GM18867 (cell line): Measurements from ENCODE around the gene RSPH6A.
"Not testable (repeated sequence)": the region's sequence is repeated elsewhere in the genome, so short reads cannot be mapped to it uniquely, and the experiment has no call there.

Source experiments
- ATAC-seq: cut with Tn5 transposase; IDR thresholded peaks from one replicate; pipeline ENCODE4 v1.9.1; 2021; ENCODE audit warnings: mild to moderate bottlenecking, moderate library complexity; ENCODE audit not compliant: unreplicated experiment

The RSPH6A gene

DNA sequence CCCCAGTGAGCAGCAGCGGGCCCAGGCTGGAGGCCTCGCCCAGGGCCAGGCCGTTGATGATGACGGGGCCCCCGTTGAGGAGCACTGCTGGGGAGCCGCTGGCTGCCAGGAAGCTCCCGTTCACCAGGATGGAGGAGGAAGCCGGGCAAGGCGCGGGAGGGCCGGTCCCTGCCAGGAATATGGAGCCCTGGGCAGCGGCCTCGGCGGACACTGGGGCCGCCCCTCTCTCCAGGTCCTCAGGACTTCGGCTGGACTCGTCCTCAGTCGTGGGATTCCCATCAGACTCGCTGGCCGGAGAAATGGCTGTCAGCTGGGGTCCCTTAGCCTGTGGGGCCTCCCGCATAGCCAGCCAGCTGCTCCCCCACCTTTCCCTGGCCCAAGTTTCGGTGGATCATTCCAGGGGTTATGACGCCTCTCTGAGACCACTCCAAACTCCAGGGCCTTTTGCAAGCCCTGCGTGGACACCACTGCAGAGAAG lies 48.2 kb downstream of the RSPH6A start:
- ATAC-seq = no peak

DNA sequence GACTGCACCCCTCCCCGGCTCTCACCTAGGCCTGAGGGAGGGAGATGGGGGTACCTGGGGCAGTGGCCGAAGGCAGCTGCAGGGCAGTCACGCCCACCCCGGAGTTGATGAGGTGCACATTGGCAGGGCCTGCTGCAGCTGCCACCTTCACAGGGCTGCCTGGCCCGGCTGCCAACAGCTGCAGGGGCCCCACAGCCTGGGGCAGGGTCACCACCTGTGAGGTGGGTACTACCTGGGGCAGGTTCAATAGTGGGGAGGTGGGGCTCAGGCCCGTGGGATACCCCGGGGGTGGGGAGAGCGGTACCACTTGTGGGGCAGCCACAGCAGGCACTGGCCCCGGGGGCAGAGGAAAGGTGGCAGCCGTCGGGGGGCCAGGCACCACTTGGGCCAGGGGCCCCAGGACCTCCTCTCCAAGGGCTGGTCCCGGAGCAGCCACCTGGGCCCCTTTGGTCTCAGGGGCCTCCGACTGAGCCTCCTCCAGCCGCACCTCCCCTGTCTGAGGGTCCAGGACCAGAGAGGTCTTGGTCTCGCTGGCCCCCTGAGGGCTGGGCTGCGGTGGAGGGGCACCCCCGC lies 48.7 kb downstream of the RSPH6A start:
- no peak for ATAC-seq

DNA sequence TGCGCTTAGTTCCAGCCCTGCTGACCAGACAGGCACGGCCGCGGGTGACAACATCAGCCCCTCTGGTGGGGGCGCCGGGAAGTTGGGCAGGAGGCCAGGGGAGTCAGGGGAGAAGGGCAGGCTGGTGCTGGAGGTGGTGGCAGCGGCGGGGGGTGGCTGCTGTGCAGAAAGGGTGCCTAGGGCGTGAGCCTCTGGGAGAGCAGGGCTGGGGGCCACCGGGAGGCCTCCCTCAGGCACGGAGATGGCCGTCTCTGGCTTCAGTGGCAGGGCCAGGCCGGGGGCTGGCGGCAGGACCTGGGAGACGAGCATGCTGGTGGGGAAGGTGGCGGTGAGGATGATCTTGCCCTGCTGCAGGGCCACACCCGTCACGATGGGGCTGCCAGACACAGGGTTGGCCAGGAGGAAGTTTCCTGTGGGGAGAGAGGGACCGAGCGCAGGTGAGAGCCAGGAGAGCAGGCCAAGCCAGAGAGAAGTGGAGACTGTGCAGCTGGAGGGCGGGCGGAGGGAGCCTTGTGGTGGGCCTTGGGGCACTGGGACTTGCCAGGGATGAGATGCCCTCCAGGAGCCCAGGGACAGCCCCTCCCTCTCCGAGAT lies 49.3 kb downstream of the RSPH6A start:
- no peak for ATAC-seq

DNA sequence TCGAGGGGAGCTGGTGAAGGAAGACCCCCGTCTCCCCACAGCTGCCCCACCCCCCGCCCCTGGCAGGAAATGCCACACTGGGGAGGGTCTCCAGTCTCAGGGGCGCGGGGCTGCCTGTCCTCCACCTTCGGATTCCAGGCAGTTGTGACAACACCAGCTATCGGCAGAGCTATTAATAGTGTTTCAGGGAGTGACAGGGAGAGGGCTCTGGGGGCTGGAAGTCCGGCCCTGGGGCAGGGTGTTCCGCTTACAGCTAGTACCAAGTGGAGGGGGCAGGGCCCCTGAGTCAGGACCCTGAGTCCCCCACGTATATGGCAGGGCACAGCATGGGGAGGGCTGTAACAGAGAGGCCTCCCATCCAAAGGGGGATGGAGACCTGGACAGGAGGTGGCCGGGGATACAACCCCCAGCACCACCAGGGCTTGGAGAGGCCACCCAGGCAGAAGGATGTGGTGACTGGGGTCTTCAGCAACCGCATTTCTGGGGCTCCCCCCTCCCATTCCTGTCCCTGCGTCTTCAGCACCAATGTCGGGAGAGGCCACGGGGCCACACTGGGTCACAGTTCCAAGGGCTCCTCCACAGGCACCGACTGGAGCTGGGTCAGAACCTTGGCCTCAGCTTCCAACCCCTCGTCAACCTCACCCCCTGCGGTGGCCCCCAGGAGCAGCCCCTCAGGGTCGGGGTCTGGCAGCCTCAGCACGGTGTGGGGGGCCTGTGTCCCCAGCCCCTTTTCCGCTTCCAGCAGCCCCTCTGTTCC lies 50.0 kb downstream of the RSPH6A start:
- ATAC-seq = no peak

DNA sequence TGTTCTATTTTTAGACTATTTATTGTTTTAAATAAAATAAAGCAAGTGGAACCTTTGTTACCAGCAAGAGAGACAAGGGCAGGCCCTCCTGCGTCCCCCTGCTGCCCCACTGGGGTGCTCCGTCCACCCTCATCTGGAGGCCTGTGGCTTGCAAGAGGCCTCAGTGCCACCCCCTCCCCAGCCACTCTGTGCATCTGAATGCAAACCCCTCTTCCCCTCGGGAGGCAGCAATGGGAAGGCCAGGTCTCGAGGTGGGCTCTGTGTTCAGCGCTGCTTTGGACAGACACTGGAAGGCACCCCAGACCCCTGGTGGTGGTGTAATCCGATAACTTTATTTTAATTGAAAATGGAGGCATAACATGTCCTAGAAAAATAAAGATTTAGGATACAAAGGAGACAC lies 50.6 kb downstream of the RSPH6A start:
- no peak for ATAC-seq

DNA sequence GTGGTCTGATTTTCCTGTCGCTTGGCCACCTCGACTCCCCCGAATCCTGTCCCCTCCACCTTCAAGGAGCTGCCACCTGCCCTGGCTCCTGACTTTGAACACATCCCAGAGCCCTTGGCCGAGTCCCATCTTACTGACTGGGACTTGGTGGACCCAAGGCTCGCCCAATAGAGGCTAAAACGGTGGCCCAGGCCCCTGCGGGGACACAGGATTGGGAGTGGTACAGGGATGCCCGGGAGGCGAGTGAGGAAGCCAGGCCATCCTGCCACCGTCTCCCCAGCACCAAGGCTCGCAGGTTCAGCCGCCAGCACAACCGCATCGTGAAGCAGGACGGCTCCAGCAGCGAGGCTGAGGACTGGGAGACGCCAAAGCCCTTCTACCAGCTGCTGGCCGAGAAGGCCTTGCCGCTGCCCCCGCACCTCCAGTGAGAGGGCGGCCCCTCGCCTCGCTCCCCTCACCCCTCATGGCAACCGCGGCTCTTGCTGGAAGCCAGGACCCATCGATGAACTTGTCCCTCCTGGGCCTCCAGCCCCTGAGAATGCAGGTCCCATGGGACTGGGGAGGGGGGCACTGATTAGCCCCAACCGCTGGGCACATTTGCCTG lies 51.3 kb downstream of the RSPH6A start:
- no peak for ATAC-seq

DNA sequence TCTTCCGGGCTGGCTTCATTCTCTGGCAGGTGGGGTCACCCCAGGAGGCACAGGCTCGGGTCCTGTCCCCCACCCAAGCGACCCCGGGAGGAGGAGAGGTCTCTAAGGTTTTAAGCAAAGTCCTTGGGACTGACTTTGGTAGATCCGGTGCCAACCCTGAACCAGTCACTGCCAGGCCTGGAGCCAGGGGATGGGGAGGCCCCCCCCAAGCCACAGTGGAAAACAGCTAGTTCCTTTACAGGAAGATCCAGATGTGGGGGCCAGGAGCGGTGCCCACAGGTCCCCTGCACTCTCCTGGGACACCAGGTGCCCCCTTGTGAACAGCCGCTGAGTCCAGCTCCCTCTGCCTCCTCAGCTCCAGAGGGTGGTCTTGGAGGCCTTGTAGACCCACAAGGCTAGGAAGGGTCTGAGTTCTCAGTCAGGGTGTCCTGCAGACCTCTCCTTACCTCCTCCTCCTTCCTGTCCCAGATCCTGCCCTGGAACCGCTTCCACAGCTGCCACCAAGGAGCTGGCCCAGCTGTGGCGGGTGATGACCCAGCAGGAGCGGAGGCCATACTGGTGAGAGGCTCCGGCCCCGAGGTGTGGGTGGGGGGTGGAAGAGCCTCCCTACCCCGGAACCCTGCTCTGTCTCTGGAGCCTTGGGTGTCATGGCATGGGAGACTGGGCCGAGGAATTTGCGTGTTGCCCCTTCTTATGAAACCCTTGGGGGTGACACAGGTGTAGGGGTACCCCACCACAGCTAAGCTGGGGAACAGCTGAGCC lies 52.1 kb downstream of the RSPH6A start:
- no peak for ATAC-seq

DNA sequence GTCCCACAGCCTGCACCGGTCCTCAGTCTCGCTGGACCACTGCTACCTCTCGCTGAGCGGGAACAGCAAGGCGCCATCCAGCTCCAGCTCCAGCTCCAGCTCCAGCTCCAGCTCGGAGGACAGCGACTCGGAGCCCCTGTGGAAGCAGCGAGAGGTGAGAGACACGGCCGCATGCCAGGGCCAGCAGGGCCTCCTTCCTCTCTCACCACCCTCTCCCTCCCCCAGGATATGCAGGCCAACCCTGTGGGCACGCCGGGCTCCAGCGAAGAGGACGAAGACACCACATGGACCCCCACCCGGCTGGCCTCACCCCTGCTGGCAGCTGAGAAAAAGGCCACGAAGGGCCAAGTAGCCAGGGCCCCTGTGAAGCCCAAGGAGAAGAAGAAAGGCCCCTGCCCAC lies 53.4 kb downstream of the RSPH6A start:
- no peak for ATAC-seq

DNA sequence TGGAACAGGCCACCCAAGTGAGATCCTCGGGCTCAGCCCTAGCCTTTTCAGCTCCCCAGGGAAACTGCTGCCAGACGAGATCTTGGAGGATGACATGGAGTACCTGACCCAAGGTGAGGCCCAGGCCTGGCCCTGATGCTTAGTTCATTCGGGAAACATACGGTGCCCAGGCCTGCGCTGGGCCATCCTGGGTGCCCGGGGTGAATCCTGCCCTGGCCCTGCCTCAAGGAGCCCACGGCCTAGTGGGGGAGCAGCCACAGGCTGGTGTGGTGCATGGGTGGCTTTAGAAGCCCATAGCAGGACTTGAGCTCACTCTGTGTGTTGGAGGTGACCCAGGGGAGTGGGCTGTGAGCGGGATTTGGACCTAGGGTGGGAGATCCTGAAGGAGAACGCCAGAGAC lies 56.2 kb downstream of the RSPH6A start:
- no peak for ATAC-seq

DNA sequence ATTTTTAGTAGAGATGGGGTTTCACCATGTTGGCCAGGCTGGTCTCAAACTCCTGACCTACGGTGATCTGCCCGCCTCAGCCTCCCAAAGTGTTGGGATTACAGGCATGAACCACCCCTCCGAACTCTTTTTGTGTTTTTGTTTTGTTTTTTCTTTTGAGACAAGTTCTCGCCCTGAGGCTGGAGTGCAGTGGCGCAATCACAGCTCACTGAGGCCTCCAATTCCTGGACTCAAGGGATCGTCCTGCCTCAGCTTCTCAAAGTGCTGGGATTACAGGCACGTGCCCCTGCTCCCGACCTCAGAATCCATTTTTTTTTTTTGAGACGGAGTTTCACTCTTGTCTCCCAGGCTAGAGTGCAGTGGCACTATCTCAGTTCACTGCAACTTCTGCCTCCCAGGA lies 57.4 kb downstream of the RSPH6A start:
- ATAC-seq = no peak

DNA sequence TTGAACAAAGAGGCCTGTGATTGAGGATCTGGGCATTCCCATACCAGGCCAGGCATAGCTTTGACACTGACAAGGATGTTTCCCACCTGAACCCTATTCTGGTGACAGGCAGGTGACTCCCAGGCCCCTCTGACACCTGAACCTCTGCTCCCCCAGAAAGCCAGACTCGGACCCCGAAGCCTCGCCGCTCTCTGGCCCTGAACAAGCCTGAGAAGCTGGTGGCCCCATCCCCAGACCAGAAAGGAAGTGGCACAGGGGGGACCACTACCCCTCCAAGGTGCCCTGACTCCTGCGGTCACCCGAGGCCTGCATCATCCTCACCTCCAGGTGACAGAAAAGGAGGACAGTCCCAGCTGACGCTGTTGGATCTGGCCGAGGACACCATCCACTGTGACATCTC lies 60.8 kb downstream of the RSPH6A start:
- ATAC-seq = no peak

DNA sequence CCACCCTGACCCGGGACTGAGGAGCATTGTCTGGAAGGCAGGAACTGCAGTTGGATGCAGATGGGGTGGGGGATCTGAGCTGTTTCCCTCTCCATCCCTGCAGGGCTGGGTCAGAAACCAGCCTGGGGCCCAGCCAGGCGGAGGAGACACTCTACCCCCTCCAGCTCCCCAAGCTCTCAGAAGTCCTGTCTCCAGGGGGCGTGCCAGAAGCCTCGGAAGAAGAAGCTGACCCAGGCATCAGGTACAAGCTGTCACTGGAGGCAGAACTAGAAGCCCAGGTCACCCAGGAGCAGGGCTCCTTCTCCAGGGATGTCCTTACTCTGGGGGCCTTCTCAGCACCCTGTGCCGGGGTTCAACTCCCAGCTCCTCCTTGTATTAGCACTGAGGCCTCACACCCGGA lies 61.6 kb downstream of the RSPH6A start:
- ATAC-seq = no peak

DNA sequence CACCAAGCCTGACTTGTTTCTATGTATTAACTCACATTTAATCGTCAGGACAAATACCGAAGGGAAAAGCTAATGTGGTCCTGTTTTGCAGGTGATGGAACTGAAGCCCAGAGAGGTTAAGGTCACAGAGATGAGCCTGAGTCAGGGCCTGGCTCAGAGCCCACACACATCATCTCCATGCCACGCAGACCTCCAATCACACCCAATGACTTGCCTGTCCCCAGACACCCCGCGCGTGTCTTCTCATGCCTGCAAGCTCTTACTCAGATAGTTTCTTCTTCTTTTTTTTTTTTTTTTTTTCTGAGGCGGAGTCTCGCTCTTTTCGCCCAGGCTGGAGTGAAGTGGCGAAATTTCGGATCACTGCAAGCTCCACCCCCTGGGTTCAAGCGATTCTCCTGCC lies 62.5 kb downstream of the RSPH6A start:
- ATAC-seq = no peak

DNA sequence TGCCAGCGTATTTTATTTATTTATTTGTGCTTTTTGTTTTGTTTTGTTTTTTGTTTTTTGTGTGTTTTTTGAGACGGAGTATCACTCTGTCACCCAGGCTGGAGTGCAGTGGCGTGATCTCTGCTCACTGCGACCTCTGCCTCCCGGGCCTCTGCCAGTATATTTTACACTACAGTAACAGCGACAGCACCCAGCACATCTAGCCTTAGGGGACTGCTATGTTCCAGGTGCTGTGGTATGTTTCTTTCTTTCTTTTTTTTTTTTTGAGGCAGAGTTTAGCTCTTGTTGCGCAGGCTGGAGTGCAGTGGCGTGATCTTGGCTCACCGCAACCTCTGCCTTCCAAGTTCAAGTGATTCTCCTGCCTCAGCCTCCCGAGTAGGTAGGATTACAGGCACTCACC lies 63.6 kb downstream of the RSPH6A start:
- not testable (repeated sequence) for ATAC-seq

DNA sequence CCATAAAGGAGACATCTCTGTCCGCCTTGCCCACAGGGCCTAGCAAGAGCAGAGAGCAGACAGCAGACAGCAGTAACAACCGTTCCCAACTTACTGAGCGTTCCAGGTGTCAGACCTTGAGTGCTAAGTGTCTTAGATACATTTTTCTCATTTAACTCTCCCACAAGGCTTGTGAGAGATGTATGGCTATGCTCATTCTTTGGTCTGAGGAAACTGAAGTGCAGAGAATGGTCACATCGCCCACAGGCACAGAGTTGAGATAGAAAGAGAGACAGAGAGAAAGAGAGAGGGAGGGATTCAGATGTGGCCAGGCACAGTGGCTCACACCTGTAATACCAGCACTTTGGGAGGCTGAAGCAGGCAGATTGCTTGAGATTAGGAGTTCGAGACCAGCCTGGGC lies 67.6 kb downstream of the RSPH6A start:
- ATAC-seq = no peak

DNA sequence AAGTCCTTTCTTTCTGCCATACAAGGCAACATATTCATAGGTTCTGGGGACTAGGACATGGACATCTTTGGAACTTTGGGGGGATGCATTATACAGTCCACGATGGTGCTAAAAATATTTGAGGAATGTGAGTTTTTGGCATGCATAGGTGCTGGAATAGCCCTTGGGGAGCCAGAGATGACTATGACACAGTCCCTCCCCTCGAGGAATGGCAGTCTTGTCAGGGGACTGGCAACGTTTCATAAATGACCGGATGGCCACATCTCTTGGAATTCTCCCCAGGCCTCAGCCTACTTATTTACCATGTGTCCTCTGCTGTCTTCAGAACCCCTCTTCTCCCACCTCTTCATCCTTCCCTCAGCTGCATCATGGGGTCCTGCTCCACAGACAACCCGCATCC lies 68.2 kb downstream of the RSPH6A start:
- ATAC-seq = no peak
